GM12892 (cell line): ENCODE results near the gene EMX2.

ENCODE experiments used
- POLR2A ChIP-seq: IDR thresholded peaks from 2 replicates; pipeline ENCODE4 v1.6.1; 2011; ENCODE audit warnings: low read depth, low read length, control low read depth
- POLR2AphosphoS5 ChIP-seq: IDR thresholded peaks from 2 replicates; pipeline ENCODE4 v1.6.1; 2011; ENCODE audit warnings: low read depth, low read length, control low read depth
- TAF1 ChIP-seq: IDR thresholded peaks from 2 replicates; pipeline ENCODE4 v1.6.1; 2011; ENCODE audit warnings: low read depth, mild to moderate bottlenecking, control low read depth, low read length, borderline replicate concordance

DNA sequence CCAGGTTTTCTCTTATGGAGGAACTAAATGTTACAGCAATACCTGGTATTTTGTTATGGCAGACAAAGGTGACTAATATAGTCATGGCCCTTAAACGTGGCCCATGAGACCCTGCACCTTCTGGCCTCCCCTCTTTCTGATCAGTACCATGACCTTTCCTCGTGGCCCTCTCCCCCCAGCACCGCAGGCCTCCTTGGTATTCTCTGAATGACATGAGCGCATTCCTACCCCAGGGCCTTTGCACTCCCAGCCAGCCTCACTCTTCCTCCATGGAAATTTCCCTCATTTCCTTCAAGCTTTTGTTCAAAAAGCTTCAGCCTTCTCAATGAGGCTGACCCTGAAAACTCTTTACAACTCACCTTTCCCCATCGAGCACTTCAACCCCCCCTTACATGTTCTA lies 46.5 kb upstream of the EMX2 start:
- TF ChIP-seq POLR2A (no peak), POLR2AphosphoS5 (no peak), TAF1 (no peak)
